Stimulated activated naive CD8-positive, alpha-beta T cell treated with anti-CD3 and anti-CD28 coated beads, Interleukin-15, amount 100 ng/mL, for 72 hours (primary cell): ENCODE results near the gene PRRT3.
"Not testable (repeated sequence)": the region's sequence is repeated elsewhere in the genome, so short reads cannot be mapped to it uniquely, and the experiment has no call there.

Experiments used
- ATAC-seq: fragments of 150-1000 bp; cut with Tn5 transposase; 2 replicates; pipeline ENCODE4 v1.10.0; 2021; ENCODE audit warnings: mild to moderate bottlenecking, moderate library complexity
- DNase-seq, 2 donors: peaks; one replicate each; pipeline ENCODE4 v3.0.0; 2021 to 2022
- H3K27ac Mint-ChIP-seq, 2 donors: one replicate each; pipeline ENCODE4 v1.8.0; 2022; ENCODE audit warnings: mild to moderate bottlenecking in 2 of 2, mixed read lengths in 2 of 2, moderate library complexity in 2 of 2
- H3K27me3 Mint-ChIP-seq: one replicate; pipeline ENCODE4 v1.8.0; 2022; ENCODE audit warnings: mixed read lengths
- H3K4me1 Mint-ChIP-seq: one replicate; pipeline ENCODE4 v1.8.0; 2022; ENCODE audit warnings: mild to moderate bottlenecking, mixed read lengths
- H3K4me3 Mint-ChIP-seq, 2 donors: one replicate each; pipeline ENCODE4 v1.8.0; 2022; ENCODE audit warnings: mild to moderate bottlenecking in 2 of 2, mixed read lengths in 2 of 2, moderate library complexity in 1 of 2
- H3K9me3 Mint-ChIP-seq, 2 donors: one replicate each; pipeline ENCODE4 v1.8.0; 2022; ENCODE audit warnings: mixed read lengths in 2 of 2

The PRRT3 gene

DNA sequence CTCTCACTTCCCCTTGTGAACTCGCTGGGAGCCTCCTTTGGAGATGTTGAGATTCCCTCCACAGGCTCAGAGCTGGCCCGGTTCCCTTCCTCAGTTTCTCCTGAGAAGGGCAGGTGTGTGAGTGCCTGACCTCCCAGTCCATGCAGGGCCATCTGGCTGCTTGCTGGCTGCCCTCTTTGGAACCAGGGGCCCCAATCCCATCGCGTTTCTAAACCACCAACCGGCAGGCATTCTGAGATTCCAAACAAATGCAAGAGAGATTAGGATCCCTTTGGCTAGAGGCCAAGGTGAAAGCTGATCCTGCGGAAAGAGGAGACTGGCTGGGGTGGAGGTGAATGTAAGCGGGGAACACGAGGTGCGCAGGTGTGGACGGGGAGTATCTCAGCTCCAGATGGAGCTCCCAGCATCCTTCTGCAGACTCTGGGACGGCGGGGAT is 2.9 kb upstream of the PRRT3 start:
- Mint-ChIP-seq H3K9me3 (no peaks in the 10 kb centered on the region), H3K4me3 (no peak overlapping the region), H3K27ac (no peak overlapping the region), H3K4me1 (peaks cover 15% of the 10 kb centered on the region), H3K27me3 (no peaks in the 10 kb centered on the region)
- ATAC-seq (no peak), DNase-seq (no peak)

DNA sequence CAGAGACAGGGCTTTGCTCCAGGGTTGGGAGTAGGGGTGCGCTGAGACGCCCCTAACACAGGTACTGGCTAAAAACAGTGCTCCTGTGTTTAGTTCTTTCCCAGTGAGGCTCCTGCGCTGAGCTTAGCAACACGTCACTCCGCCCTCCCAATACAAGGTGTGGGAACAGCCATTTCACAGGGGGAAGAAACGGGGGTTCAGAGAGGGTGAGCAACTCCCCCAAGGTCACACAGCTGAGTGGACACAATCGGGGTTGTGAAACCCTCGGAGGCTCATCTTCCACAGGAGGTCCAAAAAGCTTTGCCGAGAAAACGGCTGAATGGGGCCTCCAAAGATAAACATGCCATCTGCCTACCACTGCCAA is 628 bp downstream of the PRRT3 start:
- DNase-seq = peak in 1 of 2 donors; percentile 47
- peak overlapping the region; percentile 90 to 93 for H3K4me3 Mint-ChIP-seq
- peaks cover 22% of the 10 kb centered on the region for H3K4me1 Mint-ChIP-seq
- peak overlapping the region; percentile 61 to 68 for H3K27ac Mint-ChIP-seq
- H3K9me3 Mint-ChIP-seq = no peaks in the 10 kb centered on the region
- no peaks in the 10 kb centered on the region for H3K27me3 Mint-ChIP-seq
- ATAC-seq = peak; percentile 59

DNA sequence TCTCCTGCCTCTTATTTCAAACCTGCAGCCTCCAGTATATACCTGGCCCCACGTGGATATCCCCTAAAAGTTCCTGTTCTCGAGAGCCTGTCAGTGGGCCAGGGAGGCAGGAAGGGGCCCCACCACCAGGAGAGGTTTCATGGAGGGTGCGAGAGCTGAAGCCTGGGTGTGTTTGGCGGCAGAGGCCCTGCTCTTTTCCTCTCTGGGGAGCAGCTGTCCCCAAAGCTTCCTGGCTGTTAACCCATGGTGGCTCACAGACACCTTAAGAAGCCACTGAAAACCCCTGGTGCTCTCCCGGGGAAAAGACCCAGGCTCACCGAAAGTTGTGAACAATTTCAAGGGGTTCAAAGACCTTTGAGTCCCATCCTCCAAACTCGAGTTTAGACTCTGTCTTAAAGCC is 1.1 kb downstream of the PRRT3 start:
- Mint-ChIP-seq H3K27ac (peak overlapping the region; percentile 68 to 78), H3K4me3 (peak overlapping the region; percentile 90 to 93)
- ATAC-seq = peak; percentile 66

DNA sequence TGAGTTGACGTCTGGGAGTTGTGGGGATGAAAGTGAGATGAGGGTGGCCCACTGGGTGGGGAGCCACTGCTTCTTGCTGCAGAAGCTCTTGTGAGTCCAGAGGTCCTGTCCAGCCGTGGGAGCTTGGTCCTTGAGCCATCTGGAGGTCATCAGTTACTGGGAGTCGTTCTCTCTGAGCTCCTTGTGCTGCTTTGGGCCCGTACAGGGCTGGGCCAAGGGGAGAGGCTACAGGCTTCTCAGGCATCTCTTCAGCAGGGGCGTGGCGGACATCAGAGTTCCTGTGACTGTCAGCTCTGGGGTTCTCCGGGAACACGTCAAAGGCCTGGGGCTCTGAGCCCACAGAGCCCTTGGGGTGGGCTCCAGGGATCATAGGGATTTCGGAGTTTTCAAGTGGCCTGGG is 2.6 kb downstream of the PRRT3 start:
- ATAC-seq (no peak), DNase-seq (no peak)
- Mint-ChIP-seq H3K27me3 (no peaks in the 10 kb centered on the region), H3K9me3 (no peaks in the 10 kb centered on the region), H3K4me1 (peaks cover 34% of the 10 kb centered on the region), H3K27ac (no peak overlapping the region), H3K4me3 (peak overlapping the region in 1 of 2 donors; percentile 24)

More for the DNA sequence above, 1.1 kb downstream of the PRRT3 start:
- Mint-ChIP-seq H3K27me3 (no peaks in the 10 kb centered on the region), H3K4me1 (peaks cover 25% of the 10 kb centered on the region), H3K9me3 (no peaks in the 10 kb centered on the region)
- DNase-seq = peak; percentile 27 to 69

DNA sequence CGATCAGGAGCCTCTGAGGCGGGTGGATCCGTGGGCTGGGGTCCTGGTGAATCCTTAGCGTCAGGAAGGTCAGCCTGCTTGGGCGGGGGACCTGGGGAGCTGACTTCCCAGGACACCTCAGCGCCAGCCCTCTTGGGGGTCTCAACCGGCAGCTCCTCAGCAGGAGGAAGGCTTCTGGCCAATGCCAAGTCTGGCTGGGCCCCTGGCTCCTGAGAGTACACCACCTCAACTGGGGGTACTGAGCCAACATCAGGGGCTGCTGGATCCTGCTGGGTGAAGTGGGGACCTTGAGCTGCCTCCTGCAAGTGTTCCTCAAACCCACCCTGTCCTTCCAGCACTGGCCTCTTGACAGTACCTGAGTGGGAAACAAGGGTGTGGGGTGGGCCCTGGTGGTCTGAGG is 3.1 kb downstream of the PRRT3 start:
- H3K27me3 Mint-ChIP-seq = no peaks in the 10 kb centered on the region
- DNase-seq (no peak), ATAC-seq (no peak)
- H3K9me3 Mint-ChIP-seq = no peaks in the 10 kb centered on the region
- peaks cover 34% of the 10 kb centered on the region for H3K4me1 Mint-ChIP-seq
- H3K27ac Mint-ChIP-seq = no peak overlapping the region
- H3K4me3 Mint-ChIP-seq = no peak overlapping the region

DNA sequence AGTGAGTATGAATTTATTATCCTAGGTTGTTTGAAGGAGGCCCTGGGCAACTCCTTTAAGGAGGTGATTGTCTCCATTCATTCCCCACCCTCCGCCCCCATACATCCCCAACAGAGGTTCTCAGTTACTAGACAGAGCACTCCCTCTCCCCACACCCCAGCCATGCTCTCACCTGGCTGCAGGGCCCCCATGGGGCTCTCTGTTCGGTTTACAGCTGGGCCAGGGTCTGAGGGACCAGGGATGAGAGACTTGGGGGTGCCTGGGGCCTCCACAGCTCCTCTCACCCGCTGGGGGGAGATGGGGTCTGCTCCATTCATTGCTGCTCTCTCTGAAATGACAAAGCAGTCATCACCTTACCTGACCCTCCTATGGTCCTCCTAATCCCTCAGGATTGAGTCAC is 3.6 kb downstream of the PRRT3 start:
- Mint-ChIP-seq H3K4me3 (no peak overlapping the region), H3K27ac (no peak overlapping the region), H3K4me1 (peaks cover 34% of the 10 kb centered on the region), H3K27me3 (no peaks in the 10 kb centered on the region), H3K9me3 (no peaks in the 10 kb centered on the region)
- ATAC-seq = no peak
- DNase-seq = no peak

DNA sequence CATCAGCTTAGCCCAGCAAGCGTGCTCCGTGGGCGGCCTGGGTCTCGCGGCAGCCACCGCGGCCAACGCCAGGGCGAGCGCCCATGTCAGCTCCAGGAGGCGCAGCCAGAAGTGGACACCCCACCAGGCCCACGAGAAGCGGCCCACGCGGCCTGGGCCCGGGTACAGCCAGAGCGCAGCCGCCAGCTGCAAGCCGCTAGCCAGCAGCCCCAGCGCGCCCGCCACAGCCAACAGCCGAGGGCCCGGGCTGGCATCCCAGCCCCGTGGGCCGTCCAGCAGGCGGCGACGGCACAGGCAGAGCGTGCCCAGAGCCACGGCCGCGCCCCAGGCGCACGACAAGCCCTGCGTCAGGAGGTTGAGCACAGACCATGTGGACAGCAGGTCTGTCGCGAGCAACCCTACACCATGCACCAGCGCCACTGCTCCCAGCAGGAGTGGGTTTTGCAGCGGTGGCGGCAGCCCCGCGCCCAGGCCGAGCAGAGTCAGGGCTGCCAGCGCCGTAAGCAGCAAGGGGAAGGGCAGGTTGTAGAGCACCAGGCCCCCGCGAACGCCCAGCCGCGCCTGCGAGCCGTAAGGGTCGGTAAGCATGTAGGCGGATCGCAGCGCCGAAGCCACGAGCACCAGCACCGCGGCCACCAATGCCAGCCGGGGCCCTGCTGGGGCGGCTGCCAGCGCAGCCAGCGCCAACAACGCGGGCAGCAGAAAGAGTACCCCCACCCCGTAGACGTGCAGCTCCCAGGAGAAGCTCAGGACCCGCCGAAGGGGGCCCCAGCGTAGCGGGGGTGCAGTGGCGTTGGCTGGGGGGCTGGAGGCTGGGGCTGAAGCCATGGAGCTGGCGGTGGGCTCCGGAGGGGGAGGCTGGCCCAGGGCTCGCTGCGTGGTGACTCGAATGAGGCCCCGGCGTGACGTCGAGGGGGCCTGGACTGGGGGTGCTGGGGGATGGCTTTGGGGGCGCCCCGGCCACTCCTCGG is 4.9 kb downstream of the PRRT3 start:
- H3K4me3 Mint-ChIP-seq = no peak overlapping the region
- no peak for ATAC-seq
- no peaks in the 10 kb centered on the region for H3K27me3 Mint-ChIP-seq
- H3K9me3 Mint-ChIP-seq = no peaks in the 10 kb centered on the region
- peaks cover 34% of the 10 kb centered on the region for H3K4me1 Mint-ChIP-seq
- no peak for DNase-seq
- H3K27ac Mint-ChIP-seq = no peak overlapping the region

DNA sequence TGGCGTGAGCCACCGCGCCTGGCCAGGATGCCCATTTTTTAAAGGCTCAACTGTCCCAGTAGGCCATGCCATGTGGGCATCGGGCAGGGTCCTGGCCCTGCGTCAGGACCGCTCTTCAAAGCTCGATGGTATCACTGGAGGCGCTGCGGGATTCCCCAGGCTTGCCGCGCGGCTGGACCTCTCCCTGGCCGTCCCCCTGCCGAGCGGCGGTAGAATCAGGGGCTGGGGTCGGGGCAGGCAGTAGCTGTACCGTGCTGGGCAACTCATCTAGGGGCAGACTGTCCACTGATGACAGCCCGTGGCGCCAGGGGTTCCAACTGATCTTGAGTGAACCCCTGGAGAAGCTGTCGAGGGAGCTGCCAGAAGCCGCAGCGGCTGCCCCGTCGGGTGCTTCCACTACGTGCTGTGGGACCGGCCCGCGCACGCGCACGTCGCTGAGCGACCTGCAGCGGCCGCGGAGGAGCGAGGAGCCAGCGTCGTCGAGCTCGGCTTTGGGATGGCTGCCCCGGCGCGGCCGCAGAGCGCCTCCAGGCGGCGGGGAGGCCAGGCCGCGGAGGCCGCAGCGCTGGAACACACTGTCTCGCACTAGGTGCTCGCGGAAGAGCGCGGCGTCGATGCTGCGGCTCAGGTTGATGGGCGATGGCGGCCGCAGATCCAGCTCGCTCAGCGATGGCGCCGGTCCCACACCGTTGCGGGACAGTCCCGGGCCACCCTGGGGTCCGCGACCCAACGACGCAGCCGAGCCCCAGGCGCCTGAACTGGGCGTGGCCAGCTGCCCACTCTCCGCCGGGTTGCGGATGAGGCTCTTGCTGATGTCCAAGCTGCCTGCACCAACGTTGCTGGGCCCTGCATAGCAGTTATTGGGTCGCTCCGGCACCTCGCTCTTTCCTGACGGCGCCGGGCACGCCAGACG is 5.8 kb downstream of the PRRT3 start:
- Mint-ChIP-seq H3K27me3 (no peaks in the 10 kb centered on the region), H3K4me3 (peak overlapping the region; percentile 84 to 93), H3K4me1 (peaks cover 31% of the 10 kb centered on the region), H3K27ac (peak overlapping the region; percentile 81 to 91), H3K9me3 (no peaks in the 10 kb centered on the region)
- peak; percentile 83 to 86 for DNase-seq
- ATAC-seq = peak; percentile 82

DNA sequence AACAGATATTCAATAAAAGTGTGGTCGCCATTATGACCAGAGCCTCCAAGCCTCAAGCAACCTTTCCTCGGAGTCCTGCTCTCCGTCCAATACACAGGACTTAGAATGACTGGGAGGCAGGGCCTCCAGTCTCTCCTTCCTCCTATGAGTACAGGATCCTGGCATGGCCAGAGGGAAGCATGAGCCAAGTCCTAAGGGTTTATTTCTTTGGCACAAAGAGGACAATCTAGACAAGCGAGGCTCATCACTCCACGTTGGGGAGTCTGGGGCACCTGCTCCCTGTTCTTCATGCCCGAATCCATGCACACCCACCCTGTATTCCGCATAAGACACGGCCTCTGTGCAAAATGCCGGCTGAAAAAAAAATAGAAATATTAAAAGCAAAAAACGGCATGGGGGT is 6.8 kb downstream of the PRRT3 start:
- ATAC-seq (no peak), DNase-seq (no peak)
- Mint-ChIP-seq H3K9me3 (no peaks in the 10 kb centered on the region), H3K4me1 (peaks cover 21% of the 10 kb centered on the region), H3K27ac (no peak overlapping the region), H3K27me3 (no peaks in the 10 kb centered on the region), H3K4me3 (peak overlapping the region in 1 of 2 donors; percentile 62)

DNA sequence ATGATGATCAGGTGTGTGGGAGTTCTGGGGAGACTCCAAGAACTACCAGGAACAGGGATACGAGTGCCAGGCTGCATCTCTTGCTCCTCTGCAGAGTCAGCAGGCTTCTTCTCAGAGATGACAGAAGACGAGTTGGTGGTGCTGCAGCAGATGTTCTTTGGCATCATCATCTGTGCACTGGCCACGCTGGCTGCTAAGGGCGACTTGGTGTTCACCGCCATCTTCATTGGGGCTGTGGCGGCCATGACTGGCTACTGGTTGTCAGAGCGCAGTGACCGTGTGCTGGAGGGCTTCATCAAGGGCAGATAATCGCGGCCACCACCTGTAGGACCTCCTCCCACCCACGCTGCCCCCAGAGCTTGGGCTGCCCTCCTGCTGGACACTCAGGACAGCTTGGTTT is 7.9 kb downstream of the PRRT3 start:
- no peak overlapping the region for H3K27ac Mint-ChIP-seq
- DNase-seq = no peak
- no peak for ATAC-seq
- no peak overlapping the region for H3K4me3 Mint-ChIP-seq
- H3K27me3 Mint-ChIP-seq = no peaks in the 10 kb centered on the region
- H3K9me3 Mint-ChIP-seq = no peaks in the 10 kb centered on the region
- H3K4me1 Mint-ChIP-seq = peaks cover 12% of the 10 kb centered on the region

DNA sequence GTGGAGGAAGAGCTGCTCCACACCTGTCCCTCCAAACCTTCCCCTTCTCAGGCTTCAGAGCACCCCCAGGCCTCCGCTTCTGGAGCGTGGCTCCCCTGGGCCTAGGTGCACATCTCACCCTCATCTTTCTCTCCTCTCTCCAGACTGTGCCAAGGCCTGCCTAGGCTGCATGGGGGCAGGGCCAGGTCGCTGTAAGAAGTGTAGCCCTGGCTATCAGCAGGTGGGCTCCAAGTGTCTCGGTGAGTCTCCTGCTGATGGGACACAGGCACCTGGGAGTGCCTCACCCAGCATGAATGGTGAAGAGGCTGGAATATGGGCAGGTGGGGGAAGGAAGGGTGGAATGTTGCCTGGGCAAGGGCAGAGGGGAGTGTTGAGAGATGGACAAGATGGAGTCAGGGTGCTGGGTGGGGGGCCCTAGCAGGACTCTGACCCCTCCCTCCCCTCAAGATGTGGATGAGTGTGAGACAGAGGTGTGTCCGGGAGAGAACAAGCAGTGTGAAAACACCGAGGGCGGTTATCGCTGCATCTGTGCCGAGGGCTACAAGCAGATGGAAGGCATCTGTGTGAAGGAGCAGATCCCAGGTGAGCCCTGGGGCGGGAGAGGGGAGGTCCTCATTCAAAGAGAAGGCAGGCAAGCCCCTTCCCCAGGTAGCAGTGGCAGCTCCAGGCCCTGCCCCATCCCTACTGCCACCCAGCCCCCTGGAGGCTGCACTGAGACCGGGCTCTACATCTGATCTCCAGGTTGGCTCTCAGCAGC is 9.1 kb downstream of the PRRT3 start:
- Mint-ChIP-seq H3K27me3 (no peaks in the 10 kb centered on the region), H3K4me1 (peaks cover 12% of the 10 kb centered on the region), H3K4me3 (no peak overlapping the region), H3K27ac (peak overlapping the region; percentile 8 to 29), H3K9me3 (no peaks in the 10 kb centered on the region)
- ATAC-seq = no peak
- no peak for DNase-seq

DNA sequence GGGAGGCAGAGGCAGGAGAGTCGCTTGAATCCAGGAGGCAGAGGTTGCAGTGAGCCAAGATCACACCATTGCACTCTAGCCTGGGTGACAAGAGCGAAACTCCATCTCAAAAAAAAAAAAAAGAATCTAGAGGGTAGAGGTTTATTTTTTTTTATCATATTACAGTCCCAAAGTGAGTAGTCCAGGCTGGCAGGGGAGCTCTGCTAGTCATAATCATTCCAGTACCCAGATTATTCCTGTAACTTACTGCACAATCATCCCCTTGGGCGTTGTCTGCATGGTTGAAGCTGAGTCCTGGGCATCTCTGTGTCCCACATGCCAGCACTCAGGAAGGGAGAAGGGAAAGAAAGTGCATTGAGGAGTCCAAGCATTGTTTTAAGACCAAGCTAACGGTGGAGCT is 10.0 kb downstream of the PRRT3 start:
- no peak overlapping the region for H3K4me3 Mint-ChIP-seq
- peaks cover 12% of the 10 kb centered on the region for H3K4me1 Mint-ChIP-seq
- no peaks in the 10 kb centered on the region for H3K9me3 Mint-ChIP-seq
- peak overlapping the region in 1 of 2 donors; percentile 67 for H3K27ac Mint-ChIP-seq
- ATAC-seq (no peak), DNase-seq (no peak)
- H3K27me3 Mint-ChIP-seq = no peaks in the 10 kb centered on the region

DNA sequence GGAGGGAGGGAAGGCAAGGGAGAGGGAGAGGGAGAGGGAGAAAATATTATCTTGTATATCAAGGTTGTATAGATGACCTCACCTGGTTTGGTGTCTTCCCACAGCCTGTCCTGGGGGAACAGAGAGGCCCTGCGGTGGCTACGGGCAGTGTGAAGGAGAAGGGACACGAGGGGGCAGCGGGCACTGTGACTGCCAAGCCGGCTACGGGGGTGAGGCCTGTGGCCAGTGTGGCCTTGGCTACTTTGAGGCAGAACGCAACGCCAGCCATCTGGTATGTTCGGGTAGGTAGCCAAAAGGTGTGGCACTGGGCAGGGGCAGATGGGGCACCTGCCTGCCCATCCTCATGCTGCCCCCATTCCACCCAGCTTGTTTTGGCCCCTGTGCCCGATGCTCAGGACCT is 11.5 kb downstream of the PRRT3 start:
- Mint-ChIP-seq H3K4me1 (peaks cover 14% of the 10 kb centered on the region), H3K4me3 (no peak overlapping the region), H3K27me3 (no peaks in the 10 kb centered on the region), H3K27ac (no peak overlapping the region), H3K9me3 (no peaks in the 10 kb centered on the region)
- DNase-seq (no peak), ATAC-seq (no peak)

DNA sequence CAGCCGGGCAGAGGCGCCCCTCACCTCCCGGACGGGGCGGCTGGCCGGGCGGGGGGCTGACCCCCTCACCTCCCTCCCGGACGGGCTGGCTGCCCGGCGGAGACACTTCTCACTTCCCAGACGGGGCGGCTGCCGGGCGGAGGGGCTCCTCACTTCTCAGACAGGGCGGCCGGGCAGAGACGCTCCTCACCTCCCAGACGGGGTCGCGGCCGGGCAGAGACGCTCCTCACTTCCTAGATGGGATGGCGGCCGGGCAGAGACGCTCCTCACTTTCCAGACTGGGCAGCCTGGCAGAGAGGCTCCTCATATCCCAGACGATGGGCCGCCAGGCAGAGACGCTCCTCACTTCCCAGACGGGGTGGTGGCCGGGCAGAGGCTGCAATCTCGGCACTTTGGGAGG is 12.3 kb downstream of the PRRT3 start:
- H3K9me3 Mint-ChIP-seq, H3K27ac Mint-ChIP-seq, ATAC-seq, H3K4me3 Mint-ChIP-seq, DNase-seq, H3K27me3 Mint-ChIP-seq: not testable (repeated sequence)
- peaks cover 17% of the 10 kb centered on the region for H3K4me1 Mint-ChIP-seq

DNA sequence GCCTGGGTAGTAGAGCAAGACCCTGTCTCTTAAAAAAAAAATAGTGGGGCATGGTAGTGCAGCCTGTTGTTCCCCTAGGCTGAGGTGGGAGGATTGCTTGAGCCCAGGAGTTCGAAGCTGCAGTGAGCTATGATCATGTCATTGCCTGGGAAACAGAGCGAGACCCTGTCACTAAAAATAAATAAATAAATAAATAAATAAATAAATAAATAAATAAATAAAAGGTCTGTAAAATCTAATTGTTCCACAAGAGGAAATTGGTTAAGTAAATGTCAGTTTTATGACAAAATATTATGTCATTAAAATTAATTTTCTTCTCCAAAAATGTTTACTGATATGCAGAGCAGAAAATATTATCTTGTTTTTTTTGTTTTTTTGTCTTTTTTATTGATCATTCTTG is 13.2 kb downstream of the PRRT3 start:
- H3K27ac Mint-ChIP-seq = no peak overlapping the region
- H3K27me3 Mint-ChIP-seq = no peaks in the 10 kb centered on the region
- ATAC-seq (no peak), DNase-seq (no peak)
- H3K4me3 Mint-ChIP-seq = no peak overlapping the region
- no peaks in the 10 kb centered on the region for H3K9me3 Mint-ChIP-seq
- peaks cover 24% of the 10 kb centered on the region for H3K4me1 Mint-ChIP-seq
